H1 (cell line): ENCODE measurements around the gene ZNF618. TPM values are rescaled to one million over a fixed set of nuclear protein-coding genes. Genes with fewer than 3 reads are reported as not detected.

Source experiments
- CTCF ChIA-PET: fragments of 300-600 bp; sonication (Branson Sonifier 250); formaldehyde crosslinking; loops from one replicate; lab custom pipeline; 2021; ENCODE audit not compliant: partially characterized antibody; lab: Charles Lee
- POLR2A ChIA-PET: fragments of 300-600 bp; sonication (Branson Sonifier 250); formaldehyde crosslinking; loops from one replicate; lab custom pipeline; 2021; ENCODE audit warnings: inconsistent platforms; ENCODE audit not compliant: partially characterized antibody; lab: Charles Lee
- DNase-seq, 2 experiments: peaks; one replicate each; pipeline versions ENCODE4 v3.0.0 to v3.0.0-alpha.2; 2010 to 2022; ENCODE audit warnings: low spot score in 2 of 2, low read depth in 1 of 2, mixed read lengths in 1 of 2
- FAIRE-seq: peaks from 2 replicates; lab custom pipeline; 2011; peaks lifted over from hg19 to GRCh38; lab: Jason Lieb, UNC
- H2AFZ ChIP-seq: 2 replicates; pipeline ENCODE4 v1.8.1; 2012; ENCODE audit warnings: low read length, inconsistent platforms
- H2AK5ac ChIP-seq: 2 replicates; pipeline ENCODE4 v1.6.1; 2013; ENCODE audit warnings: low read depth, low read length
- H2BK120ac ChIP-seq: replicated peaks from 2 replicates; pipeline ENCODE3; 2013; ENCODE audit warnings: low read depth, low read length, inconsistent platforms
- H2BK12ac ChIP-seq: 2 replicates; pipeline ENCODE4 v1.6.1; 2013; ENCODE audit warnings: low read depth, low read length
- H2BK15ac ChIP-seq: 2 replicates; pipeline ENCODE4 v1.6.1; 2013; ENCODE audit warnings: low read length
- H2BK20ac ChIP-seq: 2 replicates; pipeline ENCODE4 v1.6.1; 2013; ENCODE audit warnings: low read length
- H2BK5ac ChIP-seq: 2 replicates; pipeline ENCODE4 v1.6.1; 2013; ENCODE audit warnings: low read depth, low read length
- H3K14ac ChIP-seq: 2 replicates; pipeline ENCODE4 v1.6.1; 2013; ENCODE audit warnings: inconsistent platforms; ENCODE audit not compliant: insufficient read length
- H3K18ac ChIP-seq: 2 replicates; pipeline ENCODE4 v1.6.1; 2013; ENCODE audit warnings: low read length; ENCODE audit errors: extremely low read depth
- H3K23ac ChIP-seq: 2 replicates; pipeline ENCODE4 v1.6.1; 2013; ENCODE audit warnings: inconsistent platforms; ENCODE audit not compliant: insufficient read length
- H3K23me2 ChIP-seq: 2 replicates; pipeline ENCODE4 v1.6.1; 2013; ENCODE audit warnings: low read depth, low read length
- H3K27ac ChIP-seq: 2 replicates; pipeline ENCODE4 v1.6.1; 2011; ENCODE audit warnings: low read depth, low read length, inconsistent platforms
- H3K27me3 ChIP-seq, 4 experiments: replicated peaks in 1 of 4; 1 replicate in 1 of 4; 2 replicates in 3 of 4; pipeline versions ENCODE4 v1.6.1 to v1.8.1; 2011 to 2013; ENCODE audit warnings: low read length in 3 of 4, mild to moderate bottlenecking in 3 of 4, inconsistent platforms in 2 of 4, mixed read lengths in 2 of 4, moderate library complexity in 1 of 4; ENCODE audit not compliant: control insufficient read depth in 3 of 4, insufficient read depth in 3 of 4; ENCODE audit errors: extremely low read depth in 1 of 4
- H3K36me3 ChIP-seq, 4 experiments: 2 replicates each; pipeline versions ENCODE4 v1.6.1 to v1.8.1; 2011 to 2013; ENCODE audit warnings: mild to moderate bottlenecking in 4 of 4, low read length in 3 of 4, moderate library complexity in 2 of 4, control low read depth in 1 of 4, inconsistent platforms in 1 of 4; ENCODE audit not compliant: insufficient read depth in 4 of 4, control insufficient read depth in 2 of 4
- H3K4ac ChIP-seq: replicated peaks from 2 replicates; pipeline ENCODE3; 2013; ENCODE audit warnings: low read length, low read depth, mixed read lengths, inconsistent platforms; ENCODE audit not compliant: insufficient read length
- H3K4me1 ChIP-seq, 4 experiments: replicated peaks in 1 of 4; 1 replicate in 1 of 4; 2 replicates in 3 of 4; pipeline versions ENCODE4 v1.6.1 to v1.8.1; 2011 to 2013; ENCODE audit warnings: low read length in 3 of 4, inconsistent platforms in 2 of 4, mixed read lengths in 1 of 4; ENCODE audit not compliant: insufficient read depth in 4 of 4, control insufficient read depth in 3 of 4
- H3K4me2 ChIP-seq, 2 experiments: 2 replicates each; pipeline versions ENCODE4 v1.6.1 to v1.8.1; 2011 to 2013; ENCODE audit warnings: low read depth in 2 of 2, low read length in 2 of 2, control low read depth in 1 of 2, inconsistent platforms in 1 of 2, mild to moderate bottlenecking in 1 of 2; ENCODE audit not compliant: insufficient read depth in 1 of 2
- H3K4me3 ChIP-seq, 4 experiments: fragments of 200-600, 300-600 bp in 1 of 4; sonication (generic), shearing (Covaris generic), sonication (Bioruptor Twin) in 1 of 4; 2 replicates each; pipeline versions ENCODE4 v1.5.1 to v1.8.1; 2011 to 2016; ENCODE audit warnings: low read length in 4 of 4, low read depth in 3 of 4, control low read depth in 2 of 4, inconsistent platforms in 2 of 4, mild to moderate bottlenecking in 2 of 4, mixed read lengths in 1 of 4, moderate library complexity in 1 of 4; ENCODE audit not compliant: insufficient read depth in 2 of 4; ENCODE audit errors: extremely low read depth in 1 of 4
- H3K56ac ChIP-seq: replicated peaks from 2 replicates; pipeline ENCODE3; 2013; ENCODE audit warnings: low read depth, mild to moderate bottlenecking, mixed read lengths, low read length, inconsistent platforms; ENCODE audit not compliant: insufficient read length
- H3K79me1 ChIP-seq: 2 replicates; pipeline ENCODE4 v1.6.1; 2013; ENCODE audit warnings: low read depth, low read length, control low read depth
- H3K79me2 ChIP-seq, 2 experiments: 2 replicates each; pipeline versions ENCODE4 v1.6.1 to v1.8.1; 2012 to 2013; ENCODE audit warnings: low read length in 2 of 2, mild to moderate bottlenecking in 2 of 2, inconsistent platforms in 1 of 2; ENCODE audit not compliant: insufficient read depth in 2 of 2, control insufficient read depth in 1 of 2
- H3K9ac ChIP-seq, 4 experiments: replicated peaks in 1 of 4; 1 replicate in 1 of 4; 2 replicates in 3 of 4; pipeline versions ENCODE4 v1.6.1 to v1.8.1; 2011 to 2013; ENCODE audit warnings: low read depth in 3 of 4, low read length in 3 of 4, control low read depth in 2 of 4, mild to moderate bottlenecking in 2 of 4, moderate library complexity in 2 of 4, inconsistent platforms in 1 of 4; ENCODE audit errors: extremely low read depth in 1 of 4
- H3K9me3 ChIP-seq, 2 experiments: 2 replicates each; pipeline versions ENCODE4 v1.6.1 to v1.8.1; 2012 to 2013; ENCODE audit warnings: mild to moderate bottlenecking in 2 of 2, moderate library complexity in 2 of 2, control low read depth in 1 of 2, inconsistent platforms in 1 of 2, low read depth in 1 of 2, low read length in 1 of 2, mixed read lengths in 1 of 2; ENCODE audit not compliant: insufficient read depth in 2 of 2
- H4K20me1 ChIP-seq, 2 experiments: replicated peaks in 1 of 2; 2 replicates each; pipeline versions ENCODE3 to v1.8.1; 2011 to 2013; ENCODE audit warnings: inconsistent platforms in 2 of 2, low read length in 2 of 2, mild to moderate bottlenecking in 1 of 2; ENCODE audit not compliant: insufficient read depth in 2 of 2, control insufficient read depth in 1 of 2
- H4K5ac ChIP-seq: 2 replicates; pipeline ENCODE4 v1.6.1; 2013; ENCODE audit warnings: low read length, low read depth, mixed read lengths, inconsistent platforms; ENCODE audit not compliant: insufficient read length
- H4K8ac ChIP-seq: 2 replicates; pipeline ENCODE4 v1.8.0; 2013; ENCODE audit warnings: mild to moderate bottlenecking, moderate library complexity, low read length, inconsistent platforms; ENCODE audit not compliant: insufficient read depth; ENCODE audit errors: extremely low read depth
- H4K91ac ChIP-seq: replicated peaks from 2 replicates; pipeline ENCODE3; 2013; ENCODE audit warnings: low read length, mixed read lengths, inconsistent platforms; ENCODE audit not compliant: insufficient read length
- KDM1A ChIP-seq: fragments of 200-600, 300-600 bp; sonication (generic); IDR thresholded peaks from 2 replicates; pipeline ENCODE4 v1.7.1; 2016; ENCODE audit warnings: mild to moderate bottlenecking, low read length, borderline replicate concordance
- RNF2 ChIP-seq: fragments of 200-900, 300-1000 bp; sonication (generic); IDR thresholded peaks from 2 replicates; pipeline ENCODE4 v1.7.1; 2016; ENCODE audit warnings: borderline replicate concordance, low read depth, mild to moderate bottlenecking, antibody characterized with exemption, low read length; ENCODE audit not compliant: poor library complexity, severe bottlenecking; ENCODE audit errors: missing control alignments
- RXRA ChIP-seq: IDR thresholded peaks from 2 replicates; pipeline ENCODE4 v1.6.1; 2011; ENCODE audit warnings: low read depth, mild to moderate bottlenecking, low read length, moderate library complexity; ENCODE audit not compliant: insufficient read depth
- TBP ChIP-seq: IDR thresholded peaks from 2 replicates; pipeline ENCODE4 v1.6.1; 2011; ENCODE audit warnings: low read depth, low read length, improper control_type of control experiment
- TEAD4 ChIP-seq: IDR thresholded peaks from 2 replicates; pipeline ENCODE4 v1.6.1; 2012; ENCODE audit warnings: low read depth, low read length, inconsistent platforms, mixed read lengths
- WGBS, 2 experiments: shearing (Covaris generic) in 1 of 2; methylation state at CpG; one replicate each; pipeline versions ENCODE4 v1.1.6 to v1.1.7; 2013 to 2015; ENCODE audit warnings: low lambda C conversion rate in 2 of 2, mixed read lengths in 2 of 2, inconsistent platforms in 1 of 2, low coverage in 1 of 2, missing lambda C conversion rate in 1 of 2; ENCODE audit not compliant: insufficient replicate concordance in 2 of 2, insufficient coverage in 1 of 2, insufficient read length in 1 of 2; ENCODE audit errors: extremely low coverage in 1 of 2, missing lambda C conversion rate in 1 of 2; 5-methylcytosine and 5-hydroxymethylcytosine counted together
- polyA plus RNA-seq, 7 experiments: library from polyadenylated mRNA; depleted of rRNA in 3 of 7; stranded (reverse) in 5 of 7; unstranded in 2 of 7; fragments of >200 nt in 5 of 7; fragments of 200-250 nt in 2 of 7; gene quantifications; 1 replicate in 5 of 7; 2 replicates in 1 of 7; 4 replicates in 1 of 7; pipeline versions ENCODE4 v1.2.1 to v1.2.3, GENCODE V29; 2011 to 2013; ENCODE audit warnings: missing spikeins in 2 of 7, mixed read lengths in 2 of 7
- total RNA-seq: library from RNA; stranded (reverse); fragmentation: NEBNext Ultra II Directional; extraction: Animal tissue kit (Norgen Biotek cat#: 25700); gene quantifications from 2 replicates; pipeline ENCODE4 v1.2.1, GENCODE V29; 2021
- TF ChIP-seq, protein P1 (sequence below): IDR thresholded peaks from 2 replicates; pipeline ENCODE4 v1.6.1; 2011; ENCODE audit warnings: low read depth, mild to moderate bottlenecking, low read length; ENCODE audit not compliant: insufficient read depth

The ZNF618 gene
- total and polyA plus RNA-seq, 2 of the 8 experiments (the other 6 are each of a cell fraction or from before 2014, with no cell fraction given) = 9.6 to 28.5 TPM

DNA sequence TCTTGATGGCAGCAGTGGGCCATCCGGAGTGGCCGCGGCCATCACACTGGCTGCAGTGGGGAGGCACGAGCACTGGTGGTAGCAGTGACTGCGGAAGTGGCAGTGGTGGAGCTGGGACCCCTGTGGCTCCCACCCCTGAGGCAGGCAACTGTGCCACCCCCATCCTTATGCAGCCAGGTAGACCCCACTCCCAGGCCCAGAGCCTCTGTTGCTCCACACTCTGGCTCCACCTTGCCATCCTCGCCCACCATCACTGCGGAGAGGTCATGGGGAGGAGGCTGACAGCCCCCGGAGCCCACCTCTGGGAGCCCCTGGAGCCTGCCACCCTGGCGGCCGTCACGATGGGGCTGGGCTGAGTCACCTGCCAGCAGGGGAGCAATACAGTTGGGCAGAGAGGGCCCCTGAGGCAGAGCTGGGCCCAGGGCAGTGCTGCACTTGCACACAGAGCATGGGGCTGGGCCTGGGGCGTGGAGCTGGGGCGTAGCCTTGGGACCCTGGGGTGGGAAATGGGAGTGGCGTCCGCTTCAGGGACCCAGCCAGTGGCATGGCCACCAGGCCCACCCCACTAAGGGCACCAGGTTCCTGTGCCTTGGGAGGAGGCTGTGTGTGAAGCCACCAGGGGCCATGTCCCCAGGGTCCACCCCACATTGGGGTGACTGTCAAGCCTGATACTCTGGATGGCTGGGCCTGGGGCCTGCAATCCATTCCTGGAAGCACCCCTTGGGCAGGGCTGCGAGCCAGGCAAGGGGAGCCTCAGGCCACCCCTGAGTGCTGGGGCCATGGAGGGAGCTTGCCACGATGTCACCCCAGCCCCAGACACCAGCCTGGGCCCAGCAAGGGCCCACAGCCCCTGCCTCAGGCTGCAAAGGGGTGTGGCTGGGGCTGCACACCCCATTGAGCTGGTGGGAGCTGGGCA lies 194.3 kb downstream of the ZNF618 start:
- no peaks in the 10 kb centered on the region for H3K27me3 ChIP-seq
- no peak overlapping the region for H2BK5ac ChIP-seq
- FAIRE-seq (no peak), DNase-seq (no peak)
- no peaks in the 10 kb centered on the region for H3K4me1 ChIP-seq
- ChIA-PET CTCF (interaction anchor here (1.1 to 2.5 kb wide), 7 partner anchors 7 to 333 kb away, joined by 3 to 10 read pairs (median 4); no protein-coding TSS in a partner anchor), POLR2A (no interaction called here)
- no peak overlapping the region for H3K56ac ChIP-seq
- H3K18ac ChIP-seq = no peak overlapping the region
- no peak overlapping the region for H2AFZ ChIP-seq
- H3K9ac ChIP-seq = no peak overlapping the region
- no peak overlapping the region for H3K4me3 ChIP-seq
- no peak overlapping the region for H2AK5ac ChIP-seq
- H4K20me1 ChIP-seq = no peaks in the 10 kb centered on the region
- WGBS, 2 experiments = 92% methylated on average over 10 of the region's 17 CpGs; no CpG with 5 or more reads in 1 of the 2 experiments
- H3K4me2 ChIP-seq = no peak overlapping the region
- H4K8ac ChIP-seq = peak overlapping the region; percentile 25; the same call in 1 of the 2 replicates
- H2BK12ac ChIP-seq = 0 out of 2 replicates have a peak overlapping the region, but pooled peaks have one; percentile 27
- no peak overlapping the region for H2BK120ac ChIP-seq
- H3K27ac ChIP-seq = no peak overlapping the region
- no peak overlapping the region for H2BK15ac ChIP-seq
- H3K23me2 ChIP-seq = no peaks in the 10 kb centered on the region; the same call in 1 of the 2 replicates
- no peaks in the 10 kb centered on the region for H3K79me1 ChIP-seq
- H3K79me2 ChIP-seq = no peaks in the 10 kb centered on the region
- no peak overlapping the region for H2BK20ac ChIP-seq
- H3K9me3 ChIP-seq = no peaks in the 10 kb centered on the region
- H3K4ac ChIP-seq = no peak overlapping the region
- H3K14ac ChIP-seq = no peak overlapping the region
- no peak overlapping the region for H3K23ac ChIP-seq
- no peaks in the 10 kb centered on the region for H3K36me3 ChIP-seq
- H4K5ac ChIP-seq = no peak overlapping the region
- no peak overlapping the region for H4K91ac ChIP-seq
- TF ChIP-seq, protein P1, sequence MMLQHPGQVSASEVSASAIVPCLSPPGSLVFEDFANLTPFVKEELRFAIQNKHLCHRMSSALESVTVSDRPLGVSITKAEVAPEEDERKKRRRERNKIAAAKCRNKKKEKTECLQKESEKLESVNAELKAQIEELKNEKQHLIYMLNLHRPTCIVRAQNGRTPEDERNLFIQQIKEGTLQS = no peak
- TF ChIP-seq RXRA = no peak
- TF ChIP-seq TEAD4 = no peak
- no peak for TF ChIP-seq KDM1A
- TF ChIP-seq TBP = no peak
- TF ChIP-seq RNF2 = no peak
